ENCODE measurements around the gene HHIPL1. TPM values are rescaled to one million over a fixed set of nuclear protein-coding genes. Genes with fewer than 3 reads are reported as not detected.

HHIPL1 gene
- total and polyA plus RNA-seq, 2 of the 8 experiments (the other 6 are each of a cell fraction or from before 2014, with no cell fraction given) = 1.5 to 2.6 TPM

GRCh38 chr14:99644723-99645544, at the start of gene HHIPL1 (continued):
- TF ChIP-seq, protein P1, sequence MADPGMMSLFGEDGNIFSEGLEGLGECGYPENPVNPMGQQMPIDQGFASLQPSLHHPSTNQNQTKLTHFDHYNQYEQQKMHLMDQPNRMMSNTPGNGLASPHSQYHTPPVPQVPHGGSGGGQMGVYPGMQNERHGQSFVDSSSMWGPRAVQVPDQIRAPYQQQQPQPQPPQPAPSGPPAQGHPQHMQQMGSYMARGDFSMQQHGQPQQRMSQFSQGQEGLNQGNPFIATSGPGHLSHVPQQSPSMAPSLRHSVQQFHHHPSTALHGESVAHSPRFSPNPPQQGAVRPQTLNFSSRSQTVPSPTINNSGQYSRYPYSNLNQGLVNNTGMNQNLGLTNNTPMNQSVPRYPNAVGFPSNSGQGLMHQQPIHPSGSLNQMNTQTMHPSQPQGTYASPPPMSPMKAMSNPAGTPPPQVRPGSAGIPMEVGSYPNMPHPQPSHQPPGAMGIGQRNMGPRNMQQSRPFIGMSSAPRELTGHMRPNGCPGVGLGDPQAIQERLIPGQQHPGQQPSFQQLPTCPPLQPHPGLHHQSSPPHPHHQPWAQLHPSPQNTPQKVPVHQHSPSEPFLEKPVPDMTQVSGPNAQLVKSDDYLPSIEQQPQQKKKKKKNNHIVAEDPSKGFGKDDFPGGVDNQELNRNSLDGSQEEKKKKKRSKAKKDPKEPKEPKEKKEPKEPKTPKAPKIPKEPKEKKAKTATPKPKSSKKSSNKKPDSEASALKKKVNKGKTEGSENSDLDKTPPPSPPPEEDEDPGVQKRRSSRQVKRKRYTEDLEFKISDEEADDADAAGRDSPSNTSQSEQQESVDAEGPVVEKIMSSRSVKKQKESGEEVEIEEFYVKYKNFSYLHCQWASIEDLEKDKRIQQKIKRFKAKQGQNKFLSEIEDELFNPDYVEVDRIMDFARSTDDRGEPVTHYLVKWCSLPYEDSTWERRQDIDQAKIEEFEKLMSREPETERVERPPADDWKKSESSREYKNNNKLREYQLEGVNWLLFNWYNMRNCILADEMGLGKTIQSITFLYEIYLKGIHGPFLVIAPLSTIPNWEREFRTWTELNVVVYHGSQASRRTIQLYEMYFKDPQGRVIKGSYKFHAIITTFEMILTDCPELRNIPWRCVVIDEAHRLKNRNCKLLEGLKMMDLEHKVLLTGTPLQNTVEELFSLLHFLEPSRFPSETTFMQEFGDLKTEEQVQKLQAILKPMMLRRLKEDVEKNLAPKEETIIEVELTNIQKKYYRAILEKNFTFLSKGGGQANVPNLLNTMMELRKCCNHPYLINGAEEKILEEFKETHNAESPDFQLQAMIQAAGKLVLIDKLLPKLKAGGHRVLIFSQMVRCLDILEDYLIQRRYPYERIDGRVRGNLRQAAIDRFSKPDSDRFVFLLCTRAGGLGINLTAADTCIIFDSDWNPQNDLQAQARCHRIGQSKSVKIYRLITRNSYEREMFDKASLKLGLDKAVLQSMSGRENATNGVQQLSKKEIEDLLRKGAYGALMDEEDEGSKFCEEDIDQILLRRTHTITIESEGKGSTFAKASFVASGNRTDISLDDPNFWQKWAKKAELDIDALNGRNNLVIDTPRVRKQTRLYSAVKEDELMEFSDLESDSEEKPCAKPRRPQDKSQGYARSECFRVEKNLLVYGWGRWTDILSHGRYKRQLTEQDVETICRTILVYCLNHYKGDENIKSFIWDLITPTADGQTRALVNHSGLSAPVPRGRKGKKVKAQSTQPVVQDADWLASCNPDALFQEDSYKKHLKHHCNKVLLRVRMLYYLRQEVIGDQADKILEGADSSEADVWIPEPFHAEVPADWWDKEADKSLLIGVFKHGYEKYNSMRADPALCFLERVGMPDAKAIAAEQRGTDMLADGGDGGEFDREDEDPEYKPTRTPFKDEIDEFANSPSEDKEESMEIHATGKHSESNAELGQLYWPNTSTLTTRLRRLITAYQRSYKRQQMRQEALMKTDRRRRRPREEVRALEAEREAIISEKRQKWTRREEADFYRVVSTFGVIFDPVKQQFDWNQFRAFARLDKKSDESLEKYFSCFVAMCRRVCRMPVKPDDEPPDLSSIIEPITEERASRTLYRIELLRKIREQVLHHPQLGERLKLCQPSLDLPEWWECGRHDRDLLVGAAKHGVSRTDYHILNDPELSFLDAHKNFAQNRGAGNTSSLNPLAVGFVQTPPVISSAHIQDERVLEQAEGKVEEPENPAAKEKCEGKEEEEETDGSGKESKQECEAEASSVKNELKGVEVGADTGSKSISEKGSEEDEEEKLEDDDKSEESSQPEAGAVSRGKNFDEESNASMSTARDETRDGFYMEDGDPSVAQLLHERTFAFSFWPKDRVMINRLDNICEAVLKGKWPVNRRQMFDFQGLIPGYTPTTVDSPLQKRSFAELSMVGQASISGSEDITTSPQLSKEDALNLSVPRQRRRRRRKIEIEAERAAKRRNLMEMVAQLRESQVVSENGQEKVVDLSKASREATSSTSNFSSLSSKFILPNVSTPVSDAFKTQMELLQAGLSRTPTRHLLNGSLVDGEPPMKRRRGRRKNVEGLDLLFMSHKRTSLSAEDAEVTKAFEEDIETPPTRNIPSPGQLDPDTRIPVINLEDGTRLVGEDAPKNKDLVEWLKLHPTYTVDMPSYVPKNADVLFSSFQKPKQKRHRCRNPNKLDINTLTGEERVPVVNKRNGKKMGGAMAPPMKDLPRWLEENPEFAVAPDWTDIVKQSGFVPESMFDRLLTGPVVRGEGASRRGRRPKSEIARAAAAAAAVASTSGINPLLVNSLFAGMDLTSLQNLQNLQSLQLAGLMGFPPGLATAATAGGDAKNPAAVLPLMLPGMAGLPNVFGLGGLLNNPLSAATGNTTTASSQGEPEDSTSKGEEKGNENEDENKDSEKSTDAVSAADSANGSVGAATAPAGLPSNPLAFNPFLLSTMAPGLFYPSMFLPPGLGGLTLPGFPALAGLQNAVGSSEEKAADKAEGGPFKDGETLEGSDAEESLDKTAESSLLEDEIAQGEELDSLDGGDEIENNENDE (IDR thresholded peaks at IDR 0.05; ENCODE audit: insufficient replicate concordance, low read length) = no peak
- peak; percentile 83 for TF ChIP-seq MAX (IDR thresholded peaks at IDR 0.05)
- peak; percentile 56 for TF ChIP-seq EZH2 (IDR thresholded peaks at IDR 0.05; ENCODE audit: low read depth, low read length, severe bottlenecking)
- peak; percentile 83 for TF ChIP-seq KDM4A (IDR thresholded peaks at IDR 0.05; ENCODE audit: low read depth, low read length, severe bottlenecking)
- peak; percentile 70; the same call in 1 of the 2 replicates for TF ChIP-seq E2F6 (IDR thresholded peaks at IDR 0.05)
- TF ChIP-seq RBBP5 (IDR thresholded peaks at IDR 0.05; ENCODE audit: borderline replicate concordance, low read depth, low read length) = peak; percentile 74; the same call in 1 of the 2 replicates

Measured in H1 (cell line).